Type B pancreatic cell (in vitro differentiated cells): ENCODE data around the gene LPAR1. TPM values are rescaled to one million over a fixed set of nuclear protein-coding genes. Genes with fewer than 3 reads are reported as not detected.

Experiments used
- DNase-seq: peaks from one replicate; pipeline ENCODE4 v3.0.0; 2021; ENCODE audit warnings: mixed read lengths; ENCODE audit not compliant: unreplicated experiment; ENCODE audit errors: extremely low spot score
- H3K27ac Mint-ChIP-seq: 2 replicates; pipeline ENCODE4 v1.8.0; 2021; ENCODE audit warnings: mild to moderate bottlenecking, mixed read lengths
- H3K27me3 Mint-ChIP-seq: 2 replicates; pipeline ENCODE4 v1.8.0; 2021; ENCODE audit warnings: mixed read lengths
- H3K36me3 Mint-ChIP-seq: 2 replicates; pipeline ENCODE4 v1.8.0; 2021; ENCODE audit warnings: mixed read lengths
- H3K4me1 Mint-ChIP-seq: one replicate; pipeline ENCODE4 v1.8.0; 2021; ENCODE audit warnings: mixed read lengths; ENCODE audit not compliant: unreplicated experiment
- H3K4me3 Mint-ChIP-seq: 2 replicates; pipeline ENCODE4 v1.8.0; 2021; ENCODE audit warnings: mild to moderate bottlenecking, mixed read lengths
- H3K9me3 Mint-ChIP-seq: 2 replicates; pipeline ENCODE4 v1.8.0; 2021; ENCODE audit warnings: mixed read lengths
- CTCF ChIP-seq: fragments of 200-600 bp; sonication (generic); conservative IDR thresholded peaks from 2 replicates; pipeline ENCODE4 v1.5.0; 2021; ENCODE audit warnings: antibody characterized with exemption, mild to moderate bottlenecking
- total RNA-seq: library from RNA; stranded (reverse); gene quantifications from 2 replicates; pipeline ENCODE4 v1.2.1, GENCODE V29; 2021; ENCODE audit warnings: low replicate concordance

Gene LPAR1
- total RNA-seq, 1 donor from 2014 or later: 32.8 TPM

GRCh38 chr9:111037708-111038330 is 451 bp downstream of the LPAR1 start:
- peak overlapping the region; percentile 73 for H3K27ac Mint-ChIP-seq
- no peaks in the 10 kb centered on the region for H3K9me3 Mint-ChIP-seq
- peaks cover 48% of the 10 kb centered on the region for H3K4me1 Mint-ChIP-seq
- TF ChIP-seq CTCF: peak; percentile 67
- DNase-seq: peak; percentile 76
- no peaks in the 10 kb centered on the region for H3K36me3 Mint-ChIP-seq
- peak overlapping the region; percentile 89 for H3K4me3 Mint-ChIP-seq
- peaks cover 36% of the 10 kb centered on the region for H3K27me3 Mint-ChIP-seq

GRCh38 chr9:111037356-111037707 is 938 bp downstream of the LPAR1 start:
- H3K4me1 Mint-ChIP-seq: peaks cover 48% of the 10 kb centered on the region
- DNase-seq: no peak
- H3K27me3 Mint-ChIP-seq: peaks cover 34% of the 10 kb centered on the region
- peaks cover 3% of the 10 kb centered on the region for H3K36me3 Mint-ChIP-seq
- peak overlapping the region; percentile 89 for H3K4me3 Mint-ChIP-seq
- TF ChIP-seq CTCF: no peak
- no peaks in the 10 kb centered on the region for H3K9me3 Mint-ChIP-seq
- H3K27ac Mint-ChIP-seq: peak overlapping the region; percentile 73

GRCh38 chr9:111036946-111037345 is 1.3 kb downstream of the LPAR1 start:
- Mint-ChIP-seq H3K9me3 (no peaks in the 10 kb centered on the region), H3K27ac (peak overlapping the region; percentile 73), H3K4me1 (peaks cover 46% of the 10 kb centered on the region), H3K4me3 (peak overlapping the region; percentile 89), H3K36me3 (peaks cover 5% of the 10 kb centered on the region), H3K27me3 (peaks cover 33% of the 10 kb centered on the region)
- DNase-seq: no peak
- no peak for TF ChIP-seq CTCF

DNA sequence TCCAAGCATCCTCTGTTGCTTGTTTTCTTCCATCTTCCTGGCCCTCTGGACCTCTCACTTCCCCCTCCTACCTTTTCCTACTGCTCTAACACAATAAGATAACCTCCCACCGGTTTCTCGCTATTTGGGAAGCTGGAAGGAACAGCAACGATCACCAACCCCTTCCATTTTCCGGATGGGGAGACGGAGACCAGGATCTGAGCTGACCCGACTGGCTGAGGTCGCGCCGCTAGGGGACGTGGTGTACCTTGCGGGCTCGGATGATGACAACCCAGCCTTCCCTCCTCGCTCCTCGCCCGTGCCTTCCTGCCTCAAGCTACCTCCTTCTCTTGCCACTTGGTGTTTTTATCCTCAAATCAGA is 1.9 kb downstream of the LPAR1 start:
- H3K9me3 Mint-ChIP-seq: no peaks in the 10 kb centered on the region
- no peak overlapping the region for H3K27ac Mint-ChIP-seq
- peak; percentile 71 for DNase-seq

DNA sequence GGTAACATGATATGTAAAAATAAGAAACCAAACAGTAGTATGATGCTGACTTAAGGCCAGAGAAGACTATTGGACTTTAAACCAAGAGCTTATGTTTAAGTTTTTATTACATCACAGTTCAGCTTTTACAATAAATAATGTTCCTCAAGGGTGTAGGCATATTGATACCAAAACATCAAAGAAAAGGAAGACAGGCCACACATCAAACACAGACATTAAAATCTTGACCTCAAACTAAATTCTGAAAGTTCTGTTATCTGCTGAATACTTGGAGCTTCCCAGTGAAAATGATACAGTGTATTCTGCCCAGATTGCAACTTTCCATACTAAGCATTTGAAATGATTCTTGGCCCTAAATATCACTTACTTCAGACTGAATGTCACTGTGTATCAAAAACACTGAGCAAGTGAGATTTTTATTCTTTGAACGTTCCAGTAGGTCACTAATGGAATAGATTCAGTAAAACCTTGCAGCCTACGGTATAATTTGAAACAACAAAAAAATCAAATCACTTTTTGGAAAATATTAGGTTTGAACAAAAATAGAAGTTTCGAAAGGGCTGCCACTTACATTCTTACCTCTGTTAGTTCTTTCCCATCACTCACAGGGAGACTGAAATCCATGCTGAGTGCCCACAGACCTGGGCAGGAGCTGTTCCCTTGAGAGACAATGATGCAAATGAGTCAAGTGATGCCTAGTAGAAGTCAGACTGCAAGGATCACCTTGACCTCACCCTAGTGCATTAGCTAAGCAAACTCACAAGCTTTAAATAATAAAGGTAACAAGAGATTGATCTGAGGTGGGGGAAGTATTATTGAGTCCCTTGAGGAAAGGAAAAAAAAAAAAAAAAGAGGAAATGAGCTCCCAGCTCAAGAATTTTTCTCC is 2.5 kb downstream of the LPAR1 start:
- H3K4me1 Mint-ChIP-seq: peaks cover 47% of the 10 kb centered on the region
- peaks cover 33% of the 10 kb centered on the region for H3K27me3 Mint-ChIP-seq
- no peak for TF ChIP-seq CTCF
- H3K9me3 Mint-ChIP-seq: no peaks in the 10 kb centered on the region
- H3K27ac Mint-ChIP-seq: no peak overlapping the region
- peaks cover 5% of the 10 kb centered on the region for H3K36me3 Mint-ChIP-seq
- H3K4me3 Mint-ChIP-seq: peak overlapping the region; percentile 89
- no peak for DNase-seq

More for the DNA sequence above, 1.9 kb downstream of the LPAR1 start:
- peaks cover 33% of the 10 kb centered on the region for H3K27me3 Mint-ChIP-seq
- peak; percentile 68 for TF ChIP-seq CTCF
- H3K36me3 Mint-ChIP-seq: peaks cover 5% of the 10 kb centered on the region
- peak overlapping the region; percentile 89 for H3K4me3 Mint-ChIP-seq
- H3K4me1 Mint-ChIP-seq: peaks cover 47% of the 10 kb centered on the region
